ENCODE results near the gene SERGEF.

DNA sequence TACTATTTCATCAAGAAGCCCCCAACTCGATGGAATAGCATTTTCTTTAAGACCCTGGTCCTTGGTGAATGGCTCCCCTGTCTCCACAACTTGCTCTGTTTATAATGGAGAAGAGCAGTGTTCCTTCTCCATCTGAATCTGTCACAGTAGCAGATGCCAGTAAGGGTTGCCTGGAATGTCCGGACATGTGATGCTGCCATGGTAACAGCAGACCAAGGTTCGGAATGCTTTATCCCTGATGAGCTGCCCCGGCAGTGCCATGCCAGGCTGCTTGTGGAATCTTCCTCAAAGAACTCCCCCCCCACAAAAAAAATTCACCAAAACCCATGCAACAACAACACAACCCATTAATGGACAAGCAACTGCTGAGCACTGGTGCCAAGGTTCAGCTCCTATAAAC, 205.8 kb downstream of the SERGEF start:
- TF ChIP-seq, protein P1, sequence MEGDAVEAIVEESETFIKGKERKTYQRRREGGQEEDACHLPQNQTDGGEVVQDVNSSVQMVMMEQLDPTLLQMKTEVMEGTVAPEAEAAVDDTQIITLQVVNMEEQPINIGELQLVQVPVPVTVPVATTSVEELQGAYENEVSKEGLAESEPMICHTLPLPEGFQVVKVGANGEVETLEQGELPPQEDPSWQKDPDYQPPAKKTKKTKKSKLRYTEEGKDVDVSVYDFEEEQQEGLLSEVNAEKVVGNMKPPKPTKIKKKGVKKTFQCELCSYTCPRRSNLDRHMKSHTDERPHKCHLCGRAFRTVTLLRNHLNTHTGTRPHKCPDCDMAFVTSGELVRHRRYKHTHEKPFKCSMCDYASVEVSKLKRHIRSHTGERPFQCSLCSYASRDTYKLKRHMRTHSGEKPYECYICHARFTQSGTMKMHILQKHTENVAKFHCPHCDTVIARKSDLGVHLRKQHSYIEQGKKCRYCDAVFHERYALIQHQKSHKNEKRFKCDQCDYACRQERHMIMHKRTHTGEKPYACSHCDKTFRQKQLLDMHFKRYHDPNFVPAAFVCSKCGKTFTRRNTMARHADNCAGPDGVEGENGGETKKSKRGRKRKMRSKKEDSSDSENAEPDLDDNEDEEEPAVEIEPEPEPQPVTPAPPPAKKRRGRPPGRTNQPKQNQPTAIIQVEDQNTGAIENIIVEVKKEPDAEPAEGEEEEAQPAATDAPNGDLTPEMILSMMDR (IDR thresholded peaks at IDR 0.05): no peak
- no peak for TF ChIP-seq POLR2A (IDR thresholded peaks at IDR 0.05)

All from tibial nerve (tissue), 3 donors.